ENCODE data around the gene COTL1.

The COTL1 gene

GRCh38 chr16:84617791-84618580, at the start of gene COTL1:
COTL1 (minus strand) TSS chr16:84618078; CDS start chr16:84617914, 164 bp downstream.
- in situ Hi-C loops (cut with MboI; ENCODE audit: low sequenced_read_pairs): no loop called here

GRCh38 chr16:84665843-84666242, 48.0 kb upstream of the COTL1 start:
- in situ Hi-C loops (cut with MboI; ENCODE audit: low sequenced_read_pairs): no loop called here

- in situ Hi-C loops (cut with MboI; ENCODE audit: low sequenced_read_pairs): no loop called here
Observed at GRCh38 chr16:84665359-84665758, 47.5 kb upstream of the COTL1 start.

GRCh38 chr16:84663433-84664101, 45.7 kb upstream of the COTL1 start:
- in situ Hi-C loops (cut with MboI; ENCODE audit: low sequenced_read_pairs): no loop called here

- in situ Hi-C loops (cut with MboI; ENCODE audit: low sequenced_read_pairs): no loop called here
Observed at GRCh38 chr16:84662471-84662870, 44.6 kb upstream of the COTL1 start.

- in situ Hi-C loops (cut with MboI; ENCODE audit: low sequenced_read_pairs): no loop called here
Observed at GRCh38 chr16:84661418-84662060, 43.7 kb upstream of the COTL1 start.

GRCh38 chr16:84660973-84661372, 43.1 kb upstream of the COTL1 start:
- in situ Hi-C loops (cut with MboI; ENCODE audit: low sequenced_read_pairs): no loop called here

- in situ Hi-C loops (cut with MboI; ENCODE audit: low sequenced_read_pairs): no loop called here
Observed at GRCh38 chr16:84659656-84660300, 41.9 kb upstream of the COTL1 start.

GRCh38 chr16:84658690-84659089, 40.8 kb upstream of the COTL1 start:
- in situ Hi-C loops (cut with MboI; ENCODE audit: low sequenced_read_pairs): no loop called here

- in situ Hi-C loops (cut with MboI; ENCODE audit: low sequenced_read_pairs): no loop called here
Observed at GRCh38 chr16:84657229-84657837, 39.5 kb upstream of the COTL1 start.

- in situ Hi-C loops (cut with MboI; ENCODE audit: low sequenced_read_pairs): no loop called here
Observed at GRCh38 chr16:84656649-84657048, 38.8 kb upstream of the COTL1 start.

GRCh38 chr16:84654998-84655397, 37.1 kb upstream of the COTL1 start:
- in situ Hi-C loops (cut with MboI; ENCODE audit: low sequenced_read_pairs): no loop called here

- in situ Hi-C loops (cut with MboI; ENCODE audit: low sequenced_read_pairs): no loop called here
Observed at GRCh38 chr16:84654238-84654637, 36.4 kb upstream of the COTL1 start.

GRCh38 chr16:84652566-84652965, 34.7 kb upstream of the COTL1 start:
- in situ Hi-C loops (cut with MboI; ENCODE audit: low sequenced_read_pairs): no loop called here

- in situ Hi-C loops (cut with MboI; ENCODE audit: low sequenced_read_pairs): no loop called here
Observed at GRCh38 chr16:84650062-84650991, 32.4 kb upstream of the COTL1 start.

GRCh38 chr16:84649511-84649861, 31.6 kb upstream of the COTL1 start:
- in situ Hi-C loops (cut with MboI; ENCODE audit: low sequenced_read_pairs): loop anchor here (25.0 kb wide), 1 partner anchor 313 kb away; no protein-coding TSS in a partner anchor

GRCh38 chr16:84648595-84649510, 31.0 kb upstream of the COTL1 start:
- in situ Hi-C loops (cut with MboI; ENCODE audit: low sequenced_read_pairs): loop anchor here (25.0 kb wide), 1 partner anchor 313 kb away; no protein-coding TSS in a partner anchor

GRCh38 chr16:84647828-84648594, 30.1 kb upstream of the COTL1 start, which contains the start of gene KLHL36:
KLHL36 (plus strand) TSS chr16:84648511; CDS start chr16:84650868, 2,357 bp downstream.
- in situ Hi-C loops (cut with MboI; ENCODE audit: low sequenced_read_pairs): loop anchor here (25.0 kb wide), 1 partner anchor 314 kb away; no protein-coding TSS in a partner anchor
